AG04450 (cell line): ENCODE measurements around the gene CDK6. TPM values are rescaled to one million over a fixed set of nuclear protein-coding genes. Genes with fewer than 3 reads are reported as not detected.

Source experiments
- CTCF ChIA-PET: fragments of 300-600, 350-600 bp; formaldehyde crosslinking; extraction: SDS; loops from one replicate; lab custom pipeline; 2022; ENCODE audit warnings: antibody characterized with exemption, inconsistent platforms; lab: Charles Lee
- POLR2A ChIA-PET: fragments of 350-600 bp; formaldehyde crosslinking; extraction: SDS; loops from one replicate; lab custom pipeline; 2021; ENCODE audit warnings: antibody characterized with exemption, inconsistent platforms; lab: Yijun Ruan, JAX
- DNase-seq: peaks from one replicate; pipeline ENCODE4 v3.0.0-alpha.2; 2011; ENCODE audit warnings: low read depth, low spot score
- H3K27ac ChIP-seq: one replicate; pipeline ENCODE4 v1.5.1; 2012; ENCODE audit warnings: low read depth, low read length, control low read depth
- H3K27me3 ChIP-seq: one replicate; pipeline ENCODE4 v1.6.0; 2012; ENCODE audit warnings: low read length; ENCODE audit not compliant: control insufficient read depth, insufficient read depth
- H3K4me3 ChIP-seq: 2 replicates; pipeline ENCODE4 v1.5.1; 2011; ENCODE audit warnings: mild to moderate bottlenecking, low read depth, low read length, control low read depth
- H3K9me3 ChIP-seq: 2 replicates; pipeline ENCODE4 v1.5.1; 2012; ENCODE audit warnings: low read length; ENCODE audit not compliant: control insufficient read depth, insufficient read depth
- polyA plus RNA-seq: library from polyadenylated mRNA; depleted of rRNA; stranded (reverse); fragments of >200 nt; gene quantifications from 2 replicates; pipeline ENCODE4 v1.2.3, GENCODE V29; 2011
- TF ChIP-seq, protein P1 (sequence below): IDR thresholded peaks from 2 replicates; pipeline ENCODE4 v1.5.1; 2011; ENCODE audit warnings: low read depth, low read length, control low read depth, inconsistent platforms

Gene CDK6
- polyA plus RNA-seq, 1 experiment = 40.6 TPM

DNA sequence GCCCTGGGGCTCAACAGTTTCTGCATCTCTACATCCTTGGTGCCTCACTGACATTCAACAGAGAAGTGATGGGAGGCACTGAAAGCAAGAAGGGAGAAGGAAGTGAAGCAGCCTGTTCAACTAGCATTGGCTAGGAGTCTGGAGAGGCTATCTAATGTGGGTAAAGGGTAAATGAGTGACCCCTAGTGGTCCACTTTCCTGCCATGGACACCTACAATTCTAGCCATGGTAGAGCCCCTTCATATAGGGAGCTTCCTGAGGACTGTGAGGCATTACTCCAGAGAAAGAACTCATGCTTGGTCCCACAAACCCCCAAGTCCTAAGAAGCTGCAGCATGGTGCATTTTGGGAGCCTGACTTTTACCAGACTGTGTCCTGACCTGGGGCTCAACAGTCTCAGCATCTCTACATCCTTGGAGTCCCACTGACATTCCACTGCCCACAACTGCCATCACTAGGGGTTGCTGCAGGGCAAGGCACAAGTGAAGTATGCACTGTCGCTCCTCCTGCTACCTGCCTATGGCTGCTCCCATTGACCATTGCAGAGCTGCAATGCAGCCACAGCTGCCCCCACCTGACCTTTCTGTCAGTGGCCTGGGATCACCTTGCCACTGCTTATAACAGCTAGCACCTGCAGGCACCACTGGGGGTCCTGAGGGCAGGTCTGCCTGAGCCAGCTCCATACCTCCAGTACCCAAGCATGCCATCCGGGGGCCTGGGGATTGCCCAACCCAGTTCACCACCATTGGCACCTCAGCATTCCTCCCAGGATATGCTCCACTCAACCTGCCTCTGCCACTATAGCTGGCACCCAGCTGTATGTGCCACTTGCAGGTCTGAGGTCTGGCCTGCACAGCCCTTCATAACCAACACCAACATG is 44.1 kb upstream of the CDK6 start:
- TF ChIP-seq, protein P1, sequence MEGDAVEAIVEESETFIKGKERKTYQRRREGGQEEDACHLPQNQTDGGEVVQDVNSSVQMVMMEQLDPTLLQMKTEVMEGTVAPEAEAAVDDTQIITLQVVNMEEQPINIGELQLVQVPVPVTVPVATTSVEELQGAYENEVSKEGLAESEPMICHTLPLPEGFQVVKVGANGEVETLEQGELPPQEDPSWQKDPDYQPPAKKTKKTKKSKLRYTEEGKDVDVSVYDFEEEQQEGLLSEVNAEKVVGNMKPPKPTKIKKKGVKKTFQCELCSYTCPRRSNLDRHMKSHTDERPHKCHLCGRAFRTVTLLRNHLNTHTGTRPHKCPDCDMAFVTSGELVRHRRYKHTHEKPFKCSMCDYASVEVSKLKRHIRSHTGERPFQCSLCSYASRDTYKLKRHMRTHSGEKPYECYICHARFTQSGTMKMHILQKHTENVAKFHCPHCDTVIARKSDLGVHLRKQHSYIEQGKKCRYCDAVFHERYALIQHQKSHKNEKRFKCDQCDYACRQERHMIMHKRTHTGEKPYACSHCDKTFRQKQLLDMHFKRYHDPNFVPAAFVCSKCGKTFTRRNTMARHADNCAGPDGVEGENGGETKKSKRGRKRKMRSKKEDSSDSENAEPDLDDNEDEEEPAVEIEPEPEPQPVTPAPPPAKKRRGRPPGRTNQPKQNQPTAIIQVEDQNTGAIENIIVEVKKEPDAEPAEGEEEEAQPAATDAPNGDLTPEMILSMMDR = no peak
- DNase-seq = no peak
- H3K27ac ChIP-seq = no peak overlapping the region
- no peaks in the 10 kb centered on the region for H3K27me3 ChIP-seq
- no peak overlapping the region for H3K4me3 ChIP-seq
- CTCF ChIA-PET = no interaction called here
- peaks cover 4% of the 10 kb centered on the region; the same call in 1 of the 2 replicates for H3K9me3 ChIP-seq
- POLR2A ChIA-PET = no interaction called here

DNA sequence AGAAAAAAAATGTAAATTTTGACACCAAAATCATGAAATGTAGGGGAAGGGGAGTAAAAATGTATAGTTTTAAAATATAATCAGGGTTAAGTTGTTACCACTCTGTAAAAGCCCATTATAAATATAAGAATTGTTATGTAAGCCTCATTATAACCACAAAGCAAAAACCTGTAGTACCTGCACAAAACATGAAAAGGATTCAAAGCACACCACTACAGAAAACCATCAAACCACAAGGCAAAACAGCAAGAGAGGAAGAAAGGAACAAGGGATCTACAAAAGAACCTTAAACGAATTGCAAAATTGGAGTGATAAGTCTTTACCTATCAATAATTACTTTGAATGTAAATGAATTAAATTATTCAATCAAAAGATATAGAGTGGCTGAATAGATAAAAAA is 41.0 kb upstream of the CDK6 start:
- ChIA-PET CTCF (interaction anchor here (0.5 kb wide), 1 partner anchor 41 kb away, joined by 3 read pairs; the partner anchor contains the start of gene CDK6), POLR2A (no interaction called here)

DNA sequence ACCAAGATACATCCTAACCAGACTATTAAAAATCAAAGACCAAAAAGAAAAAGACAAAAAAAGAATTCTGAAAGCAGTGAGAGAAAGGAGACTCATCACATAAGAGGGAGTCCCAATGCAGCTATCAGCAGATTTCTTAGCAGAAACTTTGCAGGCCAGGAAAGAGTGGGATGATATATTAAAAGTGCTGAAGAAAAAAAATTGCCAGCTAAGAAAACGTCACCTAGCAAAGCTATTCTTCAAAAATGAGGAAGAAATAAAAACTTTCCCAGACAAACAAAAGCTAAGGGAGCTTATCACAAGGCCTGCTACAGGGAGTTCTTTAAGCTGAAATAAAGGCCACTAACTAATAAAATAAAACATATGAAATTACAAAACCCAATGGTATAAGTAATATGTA is 40.5 kb upstream of the CDK6 start:
- no peaks in the 10 kb centered on the region for H3K27me3 ChIP-seq
- peaks cover 4% of the 10 kb centered on the region; the same call in 1 of the 2 replicates for H3K9me3 ChIP-seq
- TF ChIP-seq, protein P1 = no peak
- H3K27ac ChIP-seq = no peak overlapping the region
- no peak overlapping the region for H3K4me3 ChIP-seq
- DNase-seq = no peak
- CTCF ChIA-PET = interaction anchor here (0.5 kb wide), 1 partner anchor 40 kb away, joined by 3 read pairs; the partner anchor contains the start of gene CDK6
- POLR2A ChIA-PET = no interaction called here

More for the DNA sequence above, 41.0 kb upstream of the CDK6 start:
- no peak for DNase-seq
- Histone ChIP-seq H3K4me3 (no peak overlapping the region), H3K9me3 (peaks cover 4% of the 10 kb centered on the region; the same call in 1 of the 2 replicates), H3K27me3 (no peaks in the 10 kb centered on the region), H3K27ac (no peak overlapping the region)
- TF ChIP-seq, protein P1 = no peak

DNA sequence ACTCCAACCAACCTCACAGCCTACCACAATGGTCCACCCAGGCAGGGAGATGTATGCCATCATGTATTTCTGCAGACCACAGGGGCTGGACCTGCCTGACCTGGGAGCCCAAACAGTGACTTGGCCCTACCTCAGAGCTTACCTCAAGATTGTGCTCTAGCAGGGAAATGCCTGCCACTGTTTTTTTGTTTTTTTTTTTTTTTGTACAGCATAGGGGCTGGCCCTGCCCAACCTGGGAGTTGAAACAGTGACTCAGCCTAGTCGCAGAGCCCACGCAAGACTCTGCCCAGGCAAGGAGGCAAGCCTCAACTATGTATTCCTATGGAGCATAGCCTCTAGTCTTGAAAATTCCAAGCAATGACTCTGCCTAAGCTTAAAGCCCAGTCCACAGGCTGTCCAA is 39.3 kb upstream of the CDK6 start:
- ChIA-PET POLR2A (no interaction called here), CTCF (no interaction called here)

More for the DNA sequence above, 39.3 kb upstream of the CDK6 start:
- no peak overlapping the region for H3K27ac ChIP-seq
- TF ChIP-seq, protein P1 = no peak
- H3K4me3 ChIP-seq = no peak overlapping the region
- H3K9me3 ChIP-seq = peaks cover 3% of the 10 kb centered on the region
- DNase-seq = no peak
- H3K27me3 ChIP-seq = no peaks in the 10 kb centered on the region
